DMS114 treated with DMSO at 0.1 percent for 48 hours (cell line): Measurements from ENCODE around the gene CAV2.

Source experiments
- DNase-seq: peaks from one replicate; lab custom pipeline; 2025; ENCODE audit not compliant: unreplicated experiment; lab: John Stamatoyannopoulos, UW

CAV2 gene

GRCh38 chr7:116545411-116545993, 46.0 kb downstream of the CAV2 start:
- DNase-seq, result no peak

DNA sequence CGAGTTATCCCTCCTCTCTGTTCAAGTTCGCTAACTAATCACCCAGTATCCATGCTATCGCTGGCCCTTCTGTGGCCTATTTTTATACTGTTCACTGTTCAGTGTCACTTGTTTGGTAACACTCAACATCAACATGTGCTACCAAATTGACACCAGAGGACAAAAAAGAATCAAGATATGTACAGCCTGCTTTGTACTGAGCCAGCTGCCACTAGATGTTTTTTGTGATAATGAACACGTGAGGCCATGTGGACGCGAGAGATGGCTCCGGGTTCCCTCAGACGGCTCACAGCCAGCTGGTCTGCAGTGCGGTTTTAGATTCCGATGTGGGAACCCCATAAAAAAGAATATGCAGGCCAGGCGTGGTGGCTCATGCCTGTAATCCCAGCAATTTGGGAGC, 46.5 kb downstream of the CAV2 start:
- DNase-seq, result no peak

GRCh38 chr7:116546916-116547315, 47.4 kb downstream of the CAV2 start:
- no peak for DNase-seq

DNA sequence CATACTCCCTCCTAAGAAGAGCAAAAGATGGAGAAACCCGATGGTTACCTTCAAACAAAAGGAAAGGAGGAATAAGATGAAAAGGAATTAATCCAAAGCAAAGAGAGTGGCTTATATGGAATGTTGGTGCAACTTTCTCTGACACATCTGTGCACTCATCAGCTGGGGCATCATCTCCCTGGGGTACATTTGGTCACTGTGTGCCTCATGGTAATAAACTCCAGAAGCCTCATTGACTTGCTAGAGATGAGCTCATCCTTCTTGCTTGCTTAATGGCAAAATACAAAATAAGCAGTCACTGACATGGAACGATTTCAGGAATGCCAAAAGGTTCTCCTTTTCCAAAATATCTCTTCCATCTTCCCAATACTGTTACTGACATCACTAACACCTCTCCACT, 47.8 kb downstream of the CAV2 start:
- DNase-seq, result no peak

- DNase-seq, result no peak
Measured at GRCh38 chr7:116548506-116548905, 49.0 kb downstream of the CAV2 start.

DNA sequence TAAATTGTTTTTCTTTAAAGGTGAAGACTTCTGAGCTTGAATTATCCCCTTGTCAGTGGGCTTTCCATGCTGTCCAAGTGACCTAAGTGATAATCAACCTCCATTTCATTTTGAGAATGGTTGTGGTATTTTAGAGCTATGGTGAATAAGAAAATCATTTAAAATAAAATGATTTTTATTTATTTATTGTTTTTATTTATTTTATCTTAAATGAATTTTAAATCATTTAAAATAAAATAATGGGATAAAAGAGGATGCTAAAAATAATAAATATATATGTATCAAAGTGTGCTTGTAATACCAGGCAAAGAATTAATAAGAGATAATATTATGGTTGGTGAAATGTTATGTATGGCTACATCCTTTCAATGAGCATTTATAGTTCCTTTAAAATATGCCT, 49.8 kb downstream of the CAV2 start:
- DNase-seq, result no peak

DNA sequence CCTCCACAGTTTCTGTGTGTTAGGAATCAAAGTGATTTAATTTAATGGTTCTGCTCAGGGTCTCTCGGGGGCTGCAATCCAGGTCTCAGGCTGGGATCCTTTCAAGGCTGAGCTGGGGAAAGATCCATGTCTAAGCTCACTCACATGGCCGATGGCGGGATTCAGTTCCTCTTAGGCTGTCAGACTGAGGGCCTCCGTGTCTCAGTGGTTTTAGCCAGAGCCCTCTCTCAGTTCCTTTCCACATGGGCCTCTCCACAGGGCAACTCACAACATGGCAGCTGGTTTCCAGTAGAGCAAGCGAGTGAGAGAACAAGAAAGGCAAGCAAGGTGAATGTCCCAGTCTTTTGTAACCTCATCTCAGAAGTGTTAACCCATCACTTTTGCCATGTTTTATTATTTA, 52.2 kb downstream of the CAV2 start:
- no peak for DNase-seq

- DNase-seq, result no peak
Measured at GRCh38 chr7:116552602-116553001, 53.1 kb downstream of the CAV2 start.

GRCh38 chr7:116553168-116553964, 53.8 kb downstream of the CAV2 start:
- no peak for DNase-seq

- no peak for DNase-seq
Measured at GRCh38 chr7:116554436-116554835, 54.9 kb downstream of the CAV2 start.

- DNase-seq, result no peak
Measured at GRCh38 chr7:116554911-116555310, 55.4 kb downstream of the CAV2 start.

GRCh38 chr7:116557066-116557585, 57.6 kb downstream of the CAV2 start:
- DNase-seq, result no peak

DNA sequence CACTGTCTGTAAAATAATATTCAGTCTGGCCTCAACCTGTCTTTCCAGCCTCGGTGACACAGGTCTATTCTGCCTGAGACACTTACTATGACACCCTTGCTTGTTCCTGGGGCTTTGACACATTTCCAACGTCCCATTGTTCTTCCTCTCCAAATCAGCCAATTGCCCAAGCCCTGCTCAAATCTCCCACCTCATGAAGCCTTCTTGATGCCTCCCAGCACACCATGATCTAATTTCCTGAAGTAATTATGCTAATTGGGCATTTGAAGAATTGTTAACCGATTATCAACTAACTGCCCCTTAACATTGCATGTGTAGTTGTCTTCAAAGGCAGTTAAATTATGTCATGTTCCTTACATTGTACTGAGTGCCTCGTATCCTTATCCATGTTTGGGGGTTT, 58.4 kb downstream of the CAV2 start:
- DNase-seq, result no peak
